Stimulated activated CD8-positive, alpha-beta memory T cell treated with anti-CD3 and anti-CD28 coated beads, Interleukin-2, amount 100 ng/mL, for 48 hours (primary cell): Measurements from ENCODE around the gene RPRD2.

Source experiments
- DNase-seq, 2 donors: peaks; one replicate each; pipeline ENCODE4 v3.0.0-alpha.2; 2020; ENCODE audit warnings: low read depth in 2 of 2

Gene RPRD2

GRCh38 chr1:150514913-150515327 is 151.0 kb downstream of the RPRD2 start:
- DNase-seq, result no peak

- DNase-seq, result peak; percentile 90 to 93
These were observed 151.5 kb downstream of the RPRD2 start, which contains the start of gene FALEC for GRCh38 chr1:150515328-150516049. Gene FALEC (plus strand): TSS chr1:150515752.

- no peak for DNase-seq
These were observed 152.2 kb downstream of the RPRD2 start for GRCh38 chr1:150516050-150516591.

GRCh38 chr1:150516616-150517015 is 152.7 kb downstream of the RPRD2 start:
- DNase-seq, result no peak

GRCh38 chr1:150521196-150521968 is 157.4 kb downstream of the RPRD2 start:
- DNase-seq, result no peak

- DNase-seq, result no peak
These were observed 161.4 kb downstream of the RPRD2 start for GRCh38 chr1:150525348-150525747.
